GM12878 (cell line): ENCODE measurements around the gene MED13. TPM values are rescaled to one million over a fixed set of nuclear protein-coding genes. Genes with fewer than 3 reads are reported as not detected.

Experiments
- CBX5 ChIP-seq: sonication (generic); IDR thresholded peaks from 2 replicates; pipeline ENCODE4 v1.6.1; 2016; ENCODE audit warnings: low read depth, moderate library complexity, mild to moderate bottlenecking, inconsistent platforms
- CHD2 ChIP-seq: IDR thresholded peaks from 2 replicates; pipeline ENCODE4 v1.6.1; 2011; ENCODE audit warnings: low read depth, low read length, improper control_type of control experiment, borderline replicate concordance
- HDAC6 ChIP-seq: fragments of 200-600 bp; sonication (generic); IDR thresholded peaks from one replicate; pipeline ENCODE4 v1.8.0; 2017; ENCODE audit warnings: antibody characterized with exemption; ENCODE audit not compliant: unreplicated experiment
- HDGF ChIP-seq: fragments of 450-650 bp; IDR thresholded peaks from 2 replicates; pipeline ENCODE4 v1.6.1; 2016; ENCODE audit warnings: antibody characterized with exemption
- IRF4 ChIP-seq: IDR thresholded peaks from 2 replicates; pipeline ENCODE4 v1.6.1; 2011; ENCODE audit warnings: low read depth, low read length
- KAT2A ChIP-seq: conservative IDR thresholded peaks from 2 replicates; pipeline ENCODE4 v1.6.1; 2011; ENCODE audit warnings: low read depth, low read length; ENCODE audit not compliant: control insufficient read depth
- NFYB ChIP-seq: IDR thresholded peaks from 2 replicates; pipeline ENCODE4 v1.6.1; 2011; ENCODE audit warnings: low read depth, mild to moderate bottlenecking, low read length, improper control_type of control experiment, moderate library complexity; ENCODE audit not compliant: insufficient read depth
- POLR2A ChIP-seq: IDR thresholded peaks from 2 replicates; pipeline ENCODE4 v1.6.1; 2011; ENCODE audit warnings: low read depth, mild to moderate bottlenecking, low read length
- RAD51 ChIP-seq: fragments of 450-650 bp; IDR thresholded peaks from 2 replicates; pipeline ENCODE4 v1.6.1; 2016; ENCODE audit warnings: moderate library complexity, mild to moderate bottlenecking, inconsistent platforms
- SIN3A ChIP-seq: IDR thresholded peaks from 2 replicates; pipeline ENCODE4 v1.6.1; 2012; ENCODE audit warnings: low read depth, low read length, improper control_type of control experiment
- TBL1XR1 ChIP-seq: IDR thresholded peaks from 2 replicates; pipeline ENCODE4 v1.6.1; 2012; ENCODE audit warnings: low read depth, low read length, improper control_type of control experiment
- TCF3 ChIP-seq: IDR thresholded peaks from 2 replicates; pipeline ENCODE4 v1.6.1; 2012; ENCODE audit warnings: low read depth, mild to moderate bottlenecking, low read length, borderline replicate concordance; ENCODE audit not compliant: insufficient read depth
- TCF7 ChIP-seq: IDR thresholded peaks from 2 replicates; pipeline ENCODE4 v1.6.1; 2014; ENCODE audit warnings: antibody characterized with exemption, borderline replicate concordance
- polyA plus RNA-seq, 11 experiments: library from polyadenylated mRNA; depleted of rRNA in 4 of 11; unstranded in 6 of 11; stranded (reverse) in 5 of 11; fragments of >200 nt; fragmentation: Nextera tagmentation in 4 of 11; fragmentation: Illumina TruSeq in 1 of 11; extraction: Ambion mirVana in 4 of 11; extraction: Trizol in 1 of 11; gene quantifications; 1 replicate in 1 of 11; 2 replicates in 10 of 11; pipeline versions ENCODE4 v1.2.1 to v1.2.3, GENCODE V29; 2011 to 2016; ENCODE audit warnings: inconsistent platforms in 2 of 11, missing spikeins in 2 of 11, low read depth in 1 of 11
- total RNA-seq, 4 experiments: library from RNA; depleted of rRNA in 3 of 4; stranded (reverse); fragments of >200 nt in 3 of 4; fragmentation: Illumina TruSeq in 1 of 4; extraction: Trizol in 1 of 4; gene quantifications; 2 replicates each; pipeline versions ENCODE4 v1.2.1 to v1.2.3, GENCODE V29; 2013 to 2021
- TF ChIP-seq, protein P1 (sequence below): fragments of 450-650 bp; formaldehyde crosslinking; IDR thresholded peaks from 2 replicates; pipeline ENCODE4 v1.4.0; 2020; ENCODE audit warnings: mild to moderate bottlenecking, moderate library complexity
- TF ChIP-seq, protein P2 (sequence below), 3 experiments: IDR thresholded peaks in 2 of 3; conservative IDR thresholded peaks in 1 of 3; 2 replicates each; pipeline ENCODE4 v1.5.1; 2011; ENCODE audit warnings: low read depth in 3 of 3, low read length in 3 of 3, mild to moderate bottlenecking in 3 of 3, control low read depth in 2 of 3, moderate library complexity in 2 of 3, inconsistent platforms in 1 of 3, mixed read lengths in 1 of 3; ENCODE audit not compliant: control insufficient read depth in 2 of 3, insufficient read depth in 1 of 3; ENCODE audit errors: extremely low read depth in 1 of 3
- TF ChIP-seq, protein P3 (sequence below): fragments of 450-650 bp; formaldehyde crosslinking; IDR thresholded peaks from 2 replicates; pipeline ENCODE4 v1.5.0; 2022; ENCODE audit warnings: mild to moderate bottlenecking, missing genetic modification characterization
- TF ChIP-seq, protein P4 (sequence below): IDR thresholded peaks from 2 replicates; pipeline ENCODE4 v1.6.1; 2011; ENCODE audit warnings: low read depth, mild to moderate bottlenecking, low read length, moderate library complexity, borderline replicate concordance; ENCODE audit errors: extremely low read depth
- TF ChIP-seq, protein P5 (sequence below): IDR thresholded peaks from 2 replicates; pipeline ENCODE4 v1.6.1; 2012; ENCODE audit warnings: low read depth, low read length, improper control_type of control experiment

Gene MED13
- total and polyA plus RNA-seq, 10 of the 15 experiments (the other 5 are each of a cell fraction or from before 2014, with no cell fraction given), result 4.6 to 49.7 (median 21.3) TPM

DNA sequence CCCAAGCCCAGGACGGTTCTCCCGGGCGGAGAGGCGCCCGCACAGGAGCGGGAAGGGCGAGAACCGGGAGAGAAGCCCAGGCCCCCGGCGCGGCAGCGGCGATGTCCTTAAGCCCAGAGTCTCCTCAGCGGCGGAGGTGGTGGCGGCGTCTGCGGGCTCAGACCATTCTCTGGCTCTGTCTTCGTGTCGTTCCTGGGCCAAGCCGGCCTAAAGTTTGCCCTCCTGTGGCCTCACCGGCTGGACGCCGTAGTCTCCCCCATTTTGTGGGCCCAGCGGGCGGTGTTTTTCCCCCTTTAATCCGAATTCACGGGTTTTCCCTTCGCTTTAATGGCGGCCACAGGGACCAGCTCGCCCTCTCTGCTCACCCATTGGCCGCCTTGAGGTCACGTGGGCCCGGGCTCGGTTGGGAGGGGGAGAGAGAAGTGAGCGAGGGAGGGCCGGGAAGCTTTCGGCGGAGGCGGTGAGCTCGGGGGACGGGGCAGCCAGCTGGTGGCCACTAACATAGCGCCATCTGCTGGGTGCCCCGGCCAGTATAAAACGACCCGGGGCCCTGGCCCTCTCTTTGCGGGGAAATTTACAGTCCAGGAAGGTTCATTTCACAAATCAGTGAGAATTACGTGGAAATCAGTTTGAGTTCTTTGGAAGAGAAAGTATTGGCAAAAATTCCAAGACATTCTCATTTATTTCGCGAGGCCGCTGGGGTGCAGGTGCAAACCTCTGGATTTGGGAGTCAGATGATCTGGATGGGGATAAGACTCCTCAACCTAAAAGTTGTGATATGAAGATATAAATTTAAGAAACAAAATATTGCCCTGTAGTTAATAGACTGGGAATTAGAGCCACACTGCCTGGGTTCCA lies 762 bp upstream of the MED13 start (continued):
- TF ChIP-seq, protein P1, sequence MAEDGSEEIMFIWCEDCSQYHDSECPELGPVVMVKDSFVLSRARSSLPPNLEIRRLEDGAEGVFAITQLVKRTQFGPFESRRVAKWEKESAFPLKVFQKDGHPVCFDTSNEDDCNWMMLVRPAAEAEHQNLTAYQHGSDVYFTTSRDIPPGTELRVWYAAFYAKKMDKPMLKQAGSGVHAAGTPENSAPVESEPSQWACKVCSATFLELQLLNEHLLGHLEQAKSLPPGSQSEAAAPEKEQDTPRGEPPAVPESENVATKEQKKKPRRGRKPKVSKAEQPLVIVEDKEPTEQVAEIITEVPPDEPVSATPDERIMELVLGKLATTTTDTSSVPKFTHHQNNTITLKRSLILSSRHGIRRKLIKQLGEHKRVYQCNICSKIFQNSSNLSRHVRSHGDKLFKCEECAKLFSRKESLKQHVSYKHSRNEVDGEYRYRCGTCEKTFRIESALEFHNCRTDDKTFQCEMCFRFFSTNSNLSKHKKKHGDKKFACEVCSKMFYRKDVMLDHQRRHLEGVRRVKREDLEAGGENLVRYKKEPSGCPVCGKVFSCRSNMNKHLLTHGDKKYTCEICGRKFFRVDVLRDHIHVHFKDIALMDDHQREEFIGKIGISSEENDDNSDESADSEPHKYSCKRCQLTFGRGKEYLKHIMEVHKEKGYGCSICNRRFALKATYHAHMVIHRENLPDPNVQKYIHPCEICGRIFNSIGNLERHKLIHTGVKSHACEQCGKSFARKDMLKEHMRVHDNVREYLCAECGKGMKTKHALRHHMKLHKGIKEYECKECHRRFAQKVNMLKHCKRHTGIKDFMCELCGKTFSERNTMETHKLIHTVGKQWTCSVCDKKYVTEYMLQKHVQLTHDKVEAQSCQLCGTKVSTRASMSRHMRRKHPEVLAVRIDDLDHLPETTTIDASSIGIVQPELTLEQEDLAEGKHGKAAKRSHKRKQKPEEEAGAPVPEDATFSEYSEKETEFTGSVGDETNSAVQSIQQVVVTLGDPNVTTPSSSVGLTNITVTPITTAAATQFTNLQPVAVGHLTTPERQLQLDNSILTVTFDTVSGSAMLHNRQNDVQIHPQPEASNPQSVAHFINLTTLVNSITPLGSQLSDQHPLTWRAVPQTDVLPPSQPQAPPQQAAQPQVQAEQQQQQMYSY, result no peak
- TF ChIP-seq NFYB (peak; percentile 95), IRF4 (no peak), TCF7 (0 out of 2 replicates have a peak, but pooled peaks have one; percentile 7), SIN3A (no peak), TCF3 (peak; percentile 89), TBL1XR1 (peak; percentile 65; the same call in 1 of the 2 replicates), CBX5 (0 out of 2 replicates have a peak, but pooled peaks have one; percentile 61), POLR2A (peak; percentile 87), HDGF (peak; percentile 65; the same call in 1 of the 2 replicates), RAD51 (peak; percentile 98), HDAC6 (no peak), KAT2A (no peak), CHD2 (peak; percentile 60)
- TF ChIP-seq, protein P2, sequence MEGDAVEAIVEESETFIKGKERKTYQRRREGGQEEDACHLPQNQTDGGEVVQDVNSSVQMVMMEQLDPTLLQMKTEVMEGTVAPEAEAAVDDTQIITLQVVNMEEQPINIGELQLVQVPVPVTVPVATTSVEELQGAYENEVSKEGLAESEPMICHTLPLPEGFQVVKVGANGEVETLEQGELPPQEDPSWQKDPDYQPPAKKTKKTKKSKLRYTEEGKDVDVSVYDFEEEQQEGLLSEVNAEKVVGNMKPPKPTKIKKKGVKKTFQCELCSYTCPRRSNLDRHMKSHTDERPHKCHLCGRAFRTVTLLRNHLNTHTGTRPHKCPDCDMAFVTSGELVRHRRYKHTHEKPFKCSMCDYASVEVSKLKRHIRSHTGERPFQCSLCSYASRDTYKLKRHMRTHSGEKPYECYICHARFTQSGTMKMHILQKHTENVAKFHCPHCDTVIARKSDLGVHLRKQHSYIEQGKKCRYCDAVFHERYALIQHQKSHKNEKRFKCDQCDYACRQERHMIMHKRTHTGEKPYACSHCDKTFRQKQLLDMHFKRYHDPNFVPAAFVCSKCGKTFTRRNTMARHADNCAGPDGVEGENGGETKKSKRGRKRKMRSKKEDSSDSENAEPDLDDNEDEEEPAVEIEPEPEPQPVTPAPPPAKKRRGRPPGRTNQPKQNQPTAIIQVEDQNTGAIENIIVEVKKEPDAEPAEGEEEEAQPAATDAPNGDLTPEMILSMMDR (IDR thresholded peaks at IDR 0.05 in 2 of 3, conservative IDR thresholded peaks at IDR 0.05 in 1 of 3; ENCODE audit: control insufficient read depth in 2 of 3, extremely low read depth in 1 of 3, insufficient read depth in 1 of 3, low read depth in 3 of 3, low read length in 3 of 3), result peak; percentile 85 to 91 (median 88); a peak in 5 of 6 replicates
- TF ChIP-seq, protein P3, sequence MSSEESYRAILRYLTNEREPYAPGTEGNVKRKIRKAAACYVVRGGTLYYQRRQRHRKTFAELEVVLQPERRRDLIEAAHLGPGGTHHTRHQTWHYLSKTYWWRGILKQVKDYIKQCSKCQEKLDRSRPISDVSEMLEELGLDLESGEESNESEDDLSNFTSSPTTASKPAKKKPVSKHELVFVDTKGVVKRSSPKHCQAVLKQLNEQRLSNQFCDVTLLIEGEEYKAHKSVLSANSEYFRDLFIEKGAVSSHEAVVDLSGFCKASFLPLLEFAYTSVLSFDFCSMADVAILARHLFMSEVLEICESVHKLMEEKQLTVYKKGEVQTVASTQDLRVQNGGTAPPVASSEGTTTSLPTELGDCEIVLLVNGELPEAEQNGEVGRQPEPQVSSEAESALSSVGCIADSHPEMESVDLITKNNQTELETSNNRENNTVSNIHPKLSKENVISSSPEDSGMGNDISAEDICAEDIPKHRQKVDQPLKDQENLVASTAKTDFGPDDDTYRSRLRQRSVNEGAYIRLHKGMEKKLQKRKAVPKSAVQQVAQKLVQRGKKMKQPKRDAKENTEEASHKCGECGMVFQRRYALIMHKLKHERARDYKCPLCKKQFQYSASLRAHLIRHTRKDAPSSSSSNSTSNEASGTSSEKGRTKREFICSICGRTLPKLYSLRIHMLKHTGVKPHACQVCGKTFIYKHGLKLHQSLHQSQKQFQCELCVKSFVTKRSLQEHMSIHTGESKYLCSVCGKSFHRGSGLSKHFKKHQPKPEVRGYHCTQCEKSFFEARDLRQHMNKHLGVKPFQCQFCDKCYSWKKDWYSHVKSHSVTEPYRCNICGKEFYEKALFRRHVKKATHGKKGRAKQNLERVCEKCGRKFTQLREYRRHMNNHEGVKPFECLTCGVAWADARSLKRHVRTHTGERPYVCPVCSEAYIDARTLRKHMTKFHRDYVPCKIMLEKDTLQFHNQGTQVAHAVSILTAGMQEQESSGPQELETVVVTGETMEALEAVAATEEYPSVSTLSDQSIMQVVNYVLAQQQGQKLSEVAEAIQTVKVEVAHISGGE (CRISPR knock-in tag), result no peak
- TF ChIP-seq, protein P4, sequence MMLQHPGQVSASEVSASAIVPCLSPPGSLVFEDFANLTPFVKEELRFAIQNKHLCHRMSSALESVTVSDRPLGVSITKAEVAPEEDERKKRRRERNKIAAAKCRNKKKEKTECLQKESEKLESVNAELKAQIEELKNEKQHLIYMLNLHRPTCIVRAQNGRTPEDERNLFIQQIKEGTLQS, result peak; percentile 83; the same call in 1 of the 2 replicates
- TF ChIP-seq, protein P5, sequence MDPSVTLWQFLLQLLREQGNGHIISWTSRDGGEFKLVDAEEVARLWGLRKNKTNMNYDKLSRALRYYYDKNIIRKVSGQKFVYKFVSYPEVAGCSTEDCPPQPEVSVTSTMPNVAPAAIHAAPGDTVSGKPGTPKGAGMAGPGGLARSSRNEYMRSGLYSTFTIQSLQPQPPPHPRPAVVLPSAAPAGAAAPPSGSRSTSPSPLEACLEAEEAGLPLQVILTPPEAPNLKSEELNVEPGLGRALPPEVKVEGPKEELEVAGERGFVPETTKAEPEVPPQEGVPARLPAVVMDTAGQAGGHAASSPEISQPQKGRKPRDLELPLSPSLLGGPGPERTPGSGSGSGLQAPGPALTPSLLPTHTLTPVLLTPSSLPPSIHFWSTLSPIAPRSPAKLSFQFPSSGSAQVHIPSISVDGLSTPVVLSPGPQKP, result no peak
